Lower leg skin (tissue), 4 donors: ENCODE measurements around the gene DPYD. TPM values are rescaled to one million over a fixed set of nuclear protein-coding genes. Genes with fewer than 3 reads are reported as not detected.
A peak's percentile ranks its signal among the peaks of the same experiment; 100 is the strongest.

Source experiments
- DNase-seq, 2 donors: peaks; one replicate each; pipeline ENCODE4 v3.0.0-alpha.2; 2019; ENCODE audit warnings: low spot score in 2 of 2
- H3K4me3 ChIP-seq: fragments of 200-600 bp; sonication (generic); 2 replicates; pipeline ENCODE4 v1.5.1; 2017; ENCODE audit warnings: mild to moderate bottlenecking, low read depth; ENCODE audit not compliant: poor library complexity, severe bottlenecking
- CTCF ChIP-seq, 3 donors: fragments of 450-650 bp; IDR thresholded peaks; one replicate each; pipeline ENCODE4 v1.5.1; 2016; ENCODE audit warnings: antibody characterized with exemption in 3 of 3, mild to moderate bottlenecking in 3 of 3, moderate library complexity in 2 of 3
- POLR2A ChIP-seq, 2 donors: fragments of 450-650 bp; IDR thresholded peaks; one replicate each; pipeline ENCODE4 v1.6.1; 2016 to 2017; ENCODE audit warnings: antibody characterized with exemption in 2 of 2, mild to moderate bottlenecking in 1 of 2, moderate library complexity in 1 of 2
- WGBS, 2 donors: methylation state at CpG; one replicate each; pipeline ENCODE4 v1.1.5; 2018; 5-methylcytosine and 5-hydroxymethylcytosine counted together
- intact Hi-C: fragments of 100-400 bp; cut with DNase I; formaldehyde crosslinking; loops from one replicate; pipeline ENCODE4 v1.15.0; 2023; ENCODE audit warnings: low total_unique reads
- total RNA-seq, 4 donors: library from RNA; depleted of rRNA; stranded (reverse); fragments of >200 nt; gene quantifications; one replicate each; pipeline ENCODE4 v1.1.0, GENCODE V29; 2016

DPYD gene
- total RNA-seq = 10 to 100 TPM; 10.6 to 16.1 (median 14.6) TPM

GRCh38 chr1:97920832-97921571 lies at the start of gene DPYD:
Gene DPYD (minus strand): TSS chr1:97921034. CDS start chr1:97920922, 112 bp downstream.
- peak within 1 kb of the TSS; percentile 90 for H3K4me3 ChIP-seq
- WGBS, 2 donors = 0% methylated on average over 17 to 22 of the region's 50 CpGs
- peak; percentile 82 to 97 for DNase-seq
- peak in 1 of 2 donors; percentile 22 for TF ChIP-seq POLR2A (IDR thresholded peaks at IDR 0.05)
- TF ChIP-seq CTCF (IDR thresholded peaks at IDR 0.05) = no peak
- intact Hi-C loops = no loop called here

GRCh38 chr1:97960470-97960869 lies 39.6 kb upstream of the DPYD start:
- intact Hi-C loops = no loop called here
- no peak for DNase-seq
- no peak overlapping the region for H3K4me3 ChIP-seq
- TF ChIP-seq CTCF (IDR thresholded peaks at IDR 0.05) = no peak
- TF ChIP-seq POLR2A (IDR thresholded peaks at IDR 0.05) = no peak

GRCh38 chr1:97947695-97948094 lies 26.9 kb upstream of the DPYD start:
- no peak for DNase-seq
- intact Hi-C loops = no loop called here
- no peak overlapping the region for H3K4me3 ChIP-seq
- WGBS, 2 donors = 68 to 74% methylated on average over 3 of the region's 3 CpGs
- TF ChIP-seq CTCF (IDR thresholded peaks at IDR 0.05) (no peak), POLR2A (IDR thresholded peaks at IDR 0.05) (no peak)

GRCh38 chr1:97943354-97943753 lies 22.5 kb upstream of the DPYD start:
- WGBS, 2 donors = 34 to 38% methylated on average over 4 of the region's 4 CpGs
- DNase-seq = no peak

GRCh38 chr1:97942161-97943123 lies 21.6 kb upstream of the DPYD start:
- 68 to 70% methylated on average over 2 of the region's 2 CpGs for WGBS, 2 donors
- intact Hi-C loops = no loop called here
- TF ChIP-seq POLR2A (IDR thresholded peaks at IDR 0.05) (no peak), CTCF (IDR thresholded peaks at IDR 0.05) (no peak)
- no peak for DNase-seq
- H3K4me3 ChIP-seq = no peak overlapping the region

More at GRCh38 chr1:97943354-97943753, 22.5 kb upstream of the DPYD start:
- no peak for TF ChIP-seq CTCF (IDR thresholded peaks at IDR 0.05)
- no peak for TF ChIP-seq POLR2A (IDR thresholded peaks at IDR 0.05)
- no peak overlapping the region for H3K4me3 ChIP-seq
- intact Hi-C loops = no loop called here
